A673 (cell line): ENCODE data around the gene PRDM13.

Experiments
- CTCF ChIP-seq: fragments of 300-800, 200-600 bp; sonication (generic); conservative IDR thresholded peaks from 2 replicates; pipeline ENCODE4 v1.5.1; 2017; ENCODE audit warnings: low read depth, mild to moderate bottlenecking, antibody characterized with exemption, low read length, moderate library complexity, mixed read lengths
- EZH2 ChIP-seq: fragments of 200-600 bp; sonication (generic); IDR thresholded peaks from 2 replicates; pipeline ENCODE4 v1.6.1; 2017; ENCODE audit warnings: borderline replicate concordance, low read depth, mild to moderate bottlenecking, mixed read lengths, antibody characterized with exemption, low read length; ENCODE audit not compliant: poor library complexity, severe bottlenecking

DNA sequence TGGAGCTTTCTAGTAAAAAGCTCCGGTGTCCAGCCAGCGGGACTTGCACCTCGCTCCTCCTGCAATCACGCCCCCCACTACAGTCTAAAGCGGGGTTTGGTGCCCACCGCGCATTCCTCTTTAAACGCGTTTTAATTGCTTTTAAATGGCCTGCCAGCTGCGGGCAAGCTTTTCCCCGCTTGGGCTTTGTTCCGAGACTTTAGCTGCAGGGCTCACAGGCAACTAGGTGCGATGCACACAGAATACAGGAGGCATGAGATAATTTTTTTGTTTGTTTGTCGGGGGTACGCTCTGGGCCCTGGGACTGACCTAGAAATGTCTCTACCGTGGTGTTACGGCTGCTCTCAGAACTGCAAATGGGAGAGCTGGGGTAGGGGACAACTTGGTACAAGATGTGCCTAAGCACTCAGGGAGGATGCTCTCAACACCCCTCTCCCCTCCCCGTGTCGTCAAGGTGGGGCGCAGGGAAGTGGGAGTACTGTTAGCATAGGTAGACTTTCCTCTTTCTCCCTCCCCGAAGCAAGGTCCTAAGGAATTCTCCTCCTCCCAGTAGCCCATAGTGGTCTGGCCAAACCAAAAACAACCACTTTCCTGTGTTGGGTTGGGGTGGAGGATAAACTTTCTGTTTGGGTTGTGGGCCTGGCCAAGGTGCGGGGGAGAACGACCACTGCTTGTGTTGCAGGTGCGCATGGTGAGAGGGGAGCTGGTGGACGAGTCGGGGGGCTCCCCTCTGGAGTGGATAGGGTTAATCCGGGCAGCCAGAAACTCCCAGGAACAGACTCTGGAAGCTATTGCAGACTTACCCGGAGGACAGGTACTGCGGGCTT is 1.6 kb downstream of the PRDM13 start:
- TF ChIP-seq CTCF (no peak), EZH2 (no peak)
